Measurements from ENCODE around the gene KRT16. TPM values are rescaled to one million over a fixed set of nuclear protein-coding genes. Genes with fewer than 3 reads are reported as not detected.
"Not testable (repeated sequence)": the region's sequence is repeated elsewhere in the genome, so short reads cannot be mapped to it uniquely, and the experiment has no call there.

The KRT16 gene
- total RNA-seq, 2 donors from 2014 or later, result 4.0 to 6.7 TPM

DNA sequence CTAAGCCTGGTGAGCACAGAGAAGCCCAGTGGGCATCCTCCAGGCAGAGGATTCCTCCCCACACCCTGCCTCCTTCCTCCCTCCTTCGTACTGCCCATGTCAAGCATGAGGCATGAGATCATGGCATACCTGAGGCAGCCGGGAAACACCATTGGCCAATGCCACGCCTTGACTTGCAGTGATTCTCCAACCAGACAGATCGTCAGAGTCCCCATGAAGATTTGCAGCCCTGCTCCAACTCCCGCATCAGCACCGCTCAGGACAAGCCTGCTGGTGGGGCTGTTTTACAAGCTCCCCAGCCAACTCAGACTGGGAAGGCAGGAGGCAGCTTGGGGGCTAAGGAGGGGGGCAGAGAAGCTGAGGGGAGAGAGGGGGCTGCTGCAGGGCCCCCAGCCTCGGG is 2.9 kb upstream of the KRT16 start:
- WGBS, result 17% methylated on average over 7 of the region's 7 CpGs
- no peaks in the 10 kb centered on the region for H3K27me3 ChIP-seq (replicated peaks; ENCODE audit: insufficient read depth)
- intact Hi-C loops (cut with DNase I), result no loop called here
- no peak overlapping the region for H3K27ac ChIP-seq
- H3K36me3 ChIP-seq, result no peaks in the 10 kb centered on the region
- H3K9me3 ChIP-seq, result no peaks in the 10 kb centered on the region
- peak; percentile 57 for DNase-seq (ENCODE audit: low spot score)
- no peak overlapping the region for H3K4me3 ChIP-seq
- no peak for TF ChIP-seq POLR2A (IDR thresholded peaks at IDR 0.05)
- TF ChIP-seq, protein P1, sequence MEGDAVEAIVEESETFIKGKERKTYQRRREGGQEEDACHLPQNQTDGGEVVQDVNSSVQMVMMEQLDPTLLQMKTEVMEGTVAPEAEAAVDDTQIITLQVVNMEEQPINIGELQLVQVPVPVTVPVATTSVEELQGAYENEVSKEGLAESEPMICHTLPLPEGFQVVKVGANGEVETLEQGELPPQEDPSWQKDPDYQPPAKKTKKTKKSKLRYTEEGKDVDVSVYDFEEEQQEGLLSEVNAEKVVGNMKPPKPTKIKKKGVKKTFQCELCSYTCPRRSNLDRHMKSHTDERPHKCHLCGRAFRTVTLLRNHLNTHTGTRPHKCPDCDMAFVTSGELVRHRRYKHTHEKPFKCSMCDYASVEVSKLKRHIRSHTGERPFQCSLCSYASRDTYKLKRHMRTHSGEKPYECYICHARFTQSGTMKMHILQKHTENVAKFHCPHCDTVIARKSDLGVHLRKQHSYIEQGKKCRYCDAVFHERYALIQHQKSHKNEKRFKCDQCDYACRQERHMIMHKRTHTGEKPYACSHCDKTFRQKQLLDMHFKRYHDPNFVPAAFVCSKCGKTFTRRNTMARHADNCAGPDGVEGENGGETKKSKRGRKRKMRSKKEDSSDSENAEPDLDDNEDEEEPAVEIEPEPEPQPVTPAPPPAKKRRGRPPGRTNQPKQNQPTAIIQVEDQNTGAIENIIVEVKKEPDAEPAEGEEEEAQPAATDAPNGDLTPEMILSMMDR (IDR thresholded peaks at IDR 0.05), result no peak
- TF ChIP-seq POLR2AphosphoS5 (IDR thresholded peaks at IDR 0.05), result peak; percentile 56
- H3K4me1 ChIP-seq (replicated peaks), result no peaks in the 10 kb centered on the region

DNA sequence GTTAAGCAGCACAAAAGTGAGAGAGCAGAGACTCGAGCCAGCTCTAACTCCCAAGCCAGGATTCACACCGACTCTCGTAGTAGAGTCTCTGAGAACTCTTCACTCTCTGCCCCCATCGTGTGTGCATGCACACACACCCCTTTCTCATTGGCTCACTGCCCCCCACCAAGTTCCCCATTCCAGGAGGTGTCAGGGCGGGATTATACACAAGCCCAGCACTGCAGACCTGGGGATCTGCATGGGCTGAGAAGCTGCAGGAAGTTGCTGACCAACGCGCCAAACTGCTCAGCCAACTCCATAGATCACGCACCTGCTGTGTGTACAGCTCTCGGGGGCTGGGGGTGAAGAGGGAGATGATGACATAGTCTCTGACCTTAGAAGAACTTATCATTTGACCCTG is 2.2 kb upstream of the KRT16 start:
- intact Hi-C loops (cut with DNase I), result not testable (repeated sequence)

DNA sequence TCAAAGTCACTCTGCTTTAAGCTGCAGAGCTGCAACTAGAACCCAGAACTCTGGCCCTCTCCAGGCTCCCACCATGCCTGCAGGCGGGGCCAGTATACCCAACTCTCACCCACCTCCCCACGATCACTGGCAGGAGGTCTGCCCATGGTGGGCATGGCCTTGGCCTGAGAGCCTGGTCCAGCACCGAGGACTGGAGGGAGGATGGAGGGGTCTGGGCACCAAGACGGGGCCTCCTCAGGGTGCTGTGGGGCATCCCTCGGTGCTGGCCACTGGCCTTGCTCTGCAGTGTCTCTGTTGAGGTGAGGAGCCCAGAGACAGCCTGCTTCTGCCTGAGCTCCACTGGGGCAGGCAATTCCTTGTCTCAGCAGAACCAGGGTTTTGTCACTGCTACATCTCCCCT is 1.5 kb upstream of the KRT16 start:
- H3K4me3 ChIP-seq, result no peak overlapping the region
- no peaks in the 10 kb centered on the region for H3K36me3 ChIP-seq
- WGBS, result 90% methylated on average over 5 of the region's 5 CpGs
- intact Hi-C loops (cut with DNase I), result no loop called here
- H3K27ac ChIP-seq, result no peak overlapping the region
- H3K27me3 ChIP-seq (replicated peaks; ENCODE audit: insufficient read depth), result no peaks in the 10 kb centered on the region
- DNase-seq (ENCODE audit: low spot score), result no peak
- H3K9me3 ChIP-seq, result no peaks in the 10 kb centered on the region
- H3K4me1 ChIP-seq (replicated peaks), result no peaks in the 10 kb centered on the region
- TF ChIP-seq, protein P1 (IDR thresholded peaks at IDR 0.05), result no peak
- TF ChIP-seq POLR2A (IDR thresholded peaks at IDR 0.05) (no peak), POLR2AphosphoS5 (IDR thresholded peaks at IDR 0.05) (no peak)

More for the DNA sequence above, 2.2 kb upstream of the KRT16 start:
- not testable (repeated sequence) for H3K36me3 ChIP-seq; H3K9me3 ChIP-seq; H3K27me3 ChIP-seq (replicated peaks; ENCODE audit: insufficient read depth); DNase-seq (ENCODE audit: low spot score); H3K4me3 ChIP-seq; H3K4me1 ChIP-seq (replicated peaks); H3K27ac ChIP-seq
- 77% methylated on average over 9 of the region's 9 CpGs for WGBS

GRCh38 chr17:41613277-41614082 is 913 bp upstream of the KRT16 start:
- no peak for DNase-seq (ENCODE audit: low spot score)
- whole genome bisulfite sequencing, result 88% methylated on average over 11 of the region's 11 CpGs
- TF ChIP-seq, protein P1 (IDR thresholded peaks at IDR 0.05), result no peak
- TF ChIP-seq POLR2AphosphoS5 (IDR thresholded peaks at IDR 0.05), result no peak
- TF ChIP-seq POLR2A (IDR thresholded peaks at IDR 0.05), result no peak
- Histone ChIP-seq H3K27me3 (replicated peaks; ENCODE audit: insufficient read depth) (no peaks in the 10 kb centered on the region), H3K9me3 (no peaks in the 10 kb centered on the region), H3K36me3 (no peaks in the 10 kb centered on the region), H3K4me3 (no peak overlapping the region), H3K4me1 (replicated peaks) (no peaks in the 10 kb centered on the region), H3K27ac (no peak overlapping the region)
- intact Hi-C loops (cut with DNase I), result no loop called here

- TF ChIP-seq POLR2A (IDR thresholded peaks at IDR 0.05) (no peak), POLR2AphosphoS5 (IDR thresholded peaks at IDR 0.05) (no peak)
- TF ChIP-seq, protein P1 (IDR thresholded peaks at IDR 0.05), result no peak
- Histone ChIP-seq H3K4me1 (replicated peaks) (no peaks in the 10 kb centered on the region), H3K9me3 (no peaks in the 10 kb centered on the region), H3K4me3 (no peak overlapping the region), H3K27ac (no peak overlapping the region), H3K27me3 (replicated peaks; ENCODE audit: insufficient read depth) (no peaks in the 10 kb centered on the region), H3K36me3 (no peaks in the 10 kb centered on the region)
- intact Hi-C loops (cut with DNase I), result no loop called here
- WGBS, result 91% methylated on average over 23 of the region's 25 CpGs
- no peak for DNase-seq (ENCODE audit: low spot score)
These were observed 1.5 kb downstream of the KRT16 start for GRCh38 chr17:41610965-41611640.

DNA sequence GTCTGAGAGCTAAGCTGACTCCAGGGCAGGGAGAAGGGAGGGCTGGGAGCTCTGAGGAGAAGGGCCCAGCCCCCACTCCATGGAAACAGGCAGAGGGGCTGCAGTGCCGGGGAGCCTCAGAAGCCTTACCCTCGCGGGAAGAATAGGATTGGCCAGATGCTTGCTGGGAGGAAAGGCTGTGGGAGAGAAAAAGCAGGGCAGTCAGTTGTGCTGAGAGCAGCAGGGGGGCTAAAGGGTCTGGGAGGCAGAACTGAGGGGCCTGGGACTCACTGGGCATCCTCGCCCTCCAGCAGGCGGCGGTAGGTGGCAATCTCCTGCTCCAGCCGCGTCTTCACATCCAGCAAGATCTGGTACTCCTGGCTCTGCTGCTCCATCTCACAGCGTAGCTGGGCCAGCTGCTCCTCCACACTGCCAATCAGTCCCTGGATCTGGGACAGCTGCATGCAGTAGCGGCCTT is 2.5 kb downstream of the KRT16 start:
- H3K36me3 ChIP-seq; H3K27ac ChIP-seq; intact Hi-C loops (cut with DNase I); H3K4me3 ChIP-seq; H3K27me3 ChIP-seq (replicated peaks; ENCODE audit: insufficient read depth); DNase-seq (ENCODE audit: low spot score); H3K9me3 ChIP-seq; H3K4me1 ChIP-seq (replicated peaks): not testable (repeated sequence)
- 37% methylated on average over 10 of the region's 10 CpGs for WGBS

- H3K27me3 ChIP-seq (replicated peaks; ENCODE audit: insufficient read depth); H3K36me3 ChIP-seq; H3K4me3 ChIP-seq; H3K27ac ChIP-seq; H3K9me3 ChIP-seq; H3K4me1 ChIP-seq (replicated peaks); intact Hi-C loops (cut with DNase I); DNase-seq (ENCODE audit: low spot score): not testable (repeated sequence)
- 82% methylated on average over 4 of the region's 4 CpGs for WGBS
These were observed 5.6 kb downstream of the KRT16 start for GRCh38 chr17:41606930-41607329.

Data from prostate gland (tissue), 2 donors.